ENCODE measurements around the gene ZBTB44.
"Not testable (repeated sequence)": the region's sequence is repeated elsewhere in the genome, so short reads cannot be mapped to it uniquely, and the experiment has no call there.

Gene ZBTB44

DNA sequence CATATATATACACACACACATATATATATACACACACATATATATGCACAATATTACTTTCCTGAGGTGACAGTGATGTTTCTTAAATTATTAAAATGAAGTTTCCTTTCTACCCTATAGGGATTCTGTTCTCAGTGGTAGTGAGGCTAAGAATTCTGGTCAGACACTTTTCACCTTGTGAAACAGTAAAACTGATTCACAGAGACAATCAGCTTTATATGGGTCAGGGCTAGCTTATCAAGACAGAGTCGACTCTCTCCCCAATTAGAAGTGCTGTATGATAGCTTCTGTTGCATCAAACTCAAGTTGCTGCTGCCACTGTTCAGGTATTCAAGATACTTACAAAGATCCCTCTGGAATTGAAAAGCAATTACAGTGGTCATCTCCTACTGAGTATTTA lies 68.4 kb downstream of the ZBTB44 start:
- no peak for DNase-seq

DNA sequence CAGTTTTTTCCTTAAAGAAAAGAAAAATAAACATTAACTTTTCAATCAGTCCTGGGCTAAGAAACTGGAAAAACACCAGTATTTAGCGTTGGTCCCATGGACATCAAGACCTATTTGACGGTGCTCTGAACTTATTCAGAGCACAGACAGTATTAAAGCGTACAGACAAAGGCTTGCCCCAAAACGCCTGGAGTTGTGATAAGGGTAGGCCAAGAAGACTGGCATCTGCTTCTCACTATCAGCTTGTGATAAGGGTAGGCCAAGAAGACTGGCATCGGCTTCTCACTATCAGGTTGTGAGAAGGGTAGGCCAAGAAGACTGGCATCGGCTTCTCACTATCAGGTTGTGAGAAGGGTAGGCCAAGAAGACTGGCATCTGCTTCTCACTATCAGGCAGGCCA lies 69.3 kb downstream of the ZBTB44 start:
- DNase-seq: not testable (repeated sequence)

- DNase-seq: no peak
Measured at GRCh38 chr11:130244848-130245247, 69.9 kb downstream of the ZBTB44 start.

- DNase-seq: no peak
Measured at GRCh38 chr11:130243816-130244215, 70.9 kb downstream of the ZBTB44 start.

DNA sequence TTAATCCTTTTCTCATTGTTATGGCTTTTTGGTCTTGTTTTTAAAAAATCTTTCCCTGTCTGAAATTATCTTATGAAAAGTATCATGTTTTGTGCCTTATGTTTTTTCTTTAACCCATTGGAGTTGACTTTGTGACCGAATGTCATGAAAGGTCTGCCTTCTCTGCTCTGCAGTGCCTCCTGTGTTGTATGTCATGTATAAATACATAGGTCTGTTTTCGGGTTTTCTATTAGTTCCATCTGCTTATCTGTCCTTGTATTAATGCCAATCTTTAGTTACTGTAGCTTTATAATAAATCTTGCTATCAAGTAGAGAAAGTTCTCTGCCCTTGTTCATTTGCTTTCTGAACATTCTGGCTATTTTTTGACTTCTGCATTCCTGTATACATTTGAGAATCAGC lies 73.0 kb downstream of the ZBTB44 start:
- DNase-seq: no peak

DNA sequence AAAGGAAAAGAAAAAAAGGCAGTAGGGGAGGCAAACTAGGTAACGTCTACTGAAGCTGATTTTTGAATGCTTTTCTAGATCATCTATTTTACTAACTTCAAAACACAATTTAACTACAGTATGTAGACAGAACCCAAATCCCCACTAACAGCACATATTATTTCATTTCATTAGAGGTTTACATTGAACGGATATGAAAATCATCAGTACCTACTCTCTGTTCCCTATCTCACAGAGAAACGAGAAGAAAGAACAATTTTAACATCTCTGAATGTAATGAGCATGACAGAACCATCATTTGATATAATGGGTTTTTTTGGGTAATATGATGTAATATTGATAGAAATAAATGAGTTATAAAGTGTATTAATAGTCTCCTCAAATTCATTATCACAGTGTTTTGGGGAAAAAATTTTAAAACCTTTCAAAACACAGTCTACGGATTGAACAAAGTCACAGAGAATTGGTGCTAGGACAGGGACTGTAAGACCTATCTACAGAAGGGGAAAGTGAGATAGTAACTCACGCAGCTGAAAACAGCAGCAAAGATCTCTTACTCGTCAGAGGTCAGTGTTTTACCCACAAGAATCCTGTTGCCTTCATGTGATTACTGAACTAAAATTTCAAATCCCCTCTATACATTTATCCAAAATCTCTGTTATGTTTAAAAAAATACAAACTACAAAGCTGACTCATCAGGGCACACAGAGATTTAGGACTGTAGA lies 77.3 kb downstream of the ZBTB44 start:
- no peak for DNase-seq

DNA sequence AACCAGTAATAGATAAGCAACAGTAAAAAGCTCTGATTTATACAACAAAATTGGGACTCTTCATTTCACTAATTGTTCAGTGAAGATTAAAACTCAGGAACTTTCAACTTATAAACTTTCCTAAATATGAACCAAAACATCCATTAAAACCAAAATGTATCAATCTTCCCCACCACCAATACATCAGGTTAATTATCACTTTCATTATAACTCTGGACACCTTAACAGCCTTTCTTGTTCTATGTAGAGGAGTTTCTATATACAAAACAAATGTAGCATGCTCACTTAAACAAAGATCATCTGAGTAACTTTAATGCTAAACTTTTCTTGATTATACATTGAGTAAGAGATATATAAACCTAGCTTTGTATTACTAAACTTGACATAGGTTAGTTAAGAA lies 80.4 kb downstream of the ZBTB44 start:
- DNase-seq: no peak

GRCh38 chr11:130233888-130234287 lies 80.8 kb downstream of the ZBTB44 start:
- not testable (repeated sequence) for DNase-seq

DNA sequence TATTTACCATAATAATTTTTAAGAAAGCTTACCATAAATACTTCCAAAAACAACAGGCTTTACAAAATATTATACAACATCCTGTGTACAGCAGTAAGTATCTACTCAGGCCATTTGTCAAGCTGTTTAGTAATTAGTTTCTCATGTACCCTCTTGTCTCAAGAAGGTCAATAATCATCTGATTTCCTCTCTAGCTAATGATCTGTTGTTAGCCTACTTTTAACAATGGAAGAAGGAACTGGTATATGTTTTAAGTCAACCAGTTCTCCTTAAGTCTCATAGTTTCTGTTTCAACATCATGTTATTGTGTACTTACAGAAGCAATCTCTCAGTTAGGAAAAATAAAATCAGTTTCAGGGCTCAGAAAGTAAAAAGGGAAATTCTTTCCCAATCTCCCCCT lies 81.2 kb downstream of the ZBTB44 start:
- DNase-seq: not testable (repeated sequence)

GRCh38 chr11:130227373-130227772 lies 87.3 kb downstream of the ZBTB44 start:
- no peak for DNase-seq

GRCh38 chr11:130223291-130223971 lies 91.3 kb downstream of the ZBTB44 start:
- no peak for DNase-seq

- no peak for DNase-seq
Measured at GRCh38 chr11:130220311-130221035, 94.2 kb downstream of the ZBTB44 start.

DNA sequence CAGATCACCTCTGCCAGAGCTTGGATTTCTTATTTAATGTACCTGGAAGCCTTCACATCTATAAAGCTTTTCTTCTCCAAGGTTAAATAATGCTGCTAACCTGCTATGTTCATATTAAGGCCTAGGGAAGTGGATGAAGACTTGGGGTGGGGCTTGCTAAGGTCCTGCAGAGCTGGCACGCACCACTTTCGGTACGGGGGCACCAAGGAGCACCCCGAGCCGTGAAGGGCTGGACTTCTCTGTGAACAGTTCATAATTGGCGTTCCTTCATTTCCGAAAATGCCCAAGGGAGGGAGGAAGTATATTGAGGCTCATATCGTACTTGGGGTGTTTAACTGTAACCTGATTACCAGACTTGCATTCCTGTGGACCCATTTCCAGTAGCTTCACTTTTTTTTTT lies 95.6 kb downstream of the ZBTB44 start:
- no peak for DNase-seq

- DNase-seq: no peak
Measured at GRCh38 chr11:130218501-130219070, 96.1 kb downstream of the ZBTB44 start.

- DNase-seq: no peak
Measured at GRCh38 chr11:130217133-130218031, 97.3 kb downstream of the ZBTB44 start.

- no peak for DNase-seq
Measured at GRCh38 chr11:130216591-130217132, 98.1 kb downstream of the ZBTB44 start.

DNA sequence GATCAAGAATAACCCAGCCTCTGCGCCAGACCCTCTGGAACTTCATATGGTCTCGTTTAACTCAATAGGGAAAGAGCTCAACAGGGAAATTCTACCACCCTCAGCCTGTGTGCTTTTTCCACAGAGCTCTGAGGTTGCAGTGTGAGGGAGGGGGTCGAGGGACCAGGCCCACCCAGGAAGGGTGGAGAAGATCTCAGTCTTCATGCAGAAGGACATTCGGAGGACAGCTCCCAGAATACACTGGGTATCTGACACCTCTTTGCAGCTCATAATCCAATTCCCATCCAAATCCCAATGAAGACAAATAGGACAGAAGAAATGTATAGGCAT lies 98.5 kb downstream of the ZBTB44 start:
- DNase-seq: no peak

DNA sequence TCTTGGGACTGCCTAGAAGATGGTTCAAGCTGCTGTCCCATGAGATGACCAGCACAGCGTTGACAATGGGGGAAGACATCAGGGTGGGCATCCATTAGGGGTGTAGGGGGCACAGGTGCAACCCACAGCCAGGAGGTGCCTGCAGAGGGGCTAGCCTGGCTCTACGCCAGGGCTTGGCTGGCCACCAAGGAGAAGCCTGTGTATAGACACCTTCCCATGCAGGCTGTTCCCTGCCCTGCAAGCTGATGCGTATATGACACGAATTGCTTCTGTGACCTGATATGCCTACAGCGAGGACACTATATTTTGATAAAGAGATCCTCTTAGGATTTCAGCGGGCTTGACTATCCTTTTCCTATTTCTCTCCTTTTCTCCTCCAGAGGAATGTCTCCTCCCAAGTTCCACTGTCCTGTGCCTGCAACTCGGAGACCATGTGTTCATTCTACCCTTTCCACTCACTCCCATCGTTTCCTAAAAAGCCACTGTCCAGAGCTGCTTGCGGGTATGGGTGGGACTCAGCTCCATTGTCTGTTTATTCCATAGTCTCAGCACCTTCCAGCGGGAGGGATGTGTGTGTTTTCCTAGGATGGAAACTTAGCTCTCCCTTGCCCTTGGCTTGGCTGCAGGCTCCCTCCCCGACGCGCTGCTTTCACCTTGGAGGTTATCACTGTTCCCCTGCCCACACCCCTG lies 99.0 kb downstream of the ZBTB44 start:
- DNase-seq: no peak

DNA sequence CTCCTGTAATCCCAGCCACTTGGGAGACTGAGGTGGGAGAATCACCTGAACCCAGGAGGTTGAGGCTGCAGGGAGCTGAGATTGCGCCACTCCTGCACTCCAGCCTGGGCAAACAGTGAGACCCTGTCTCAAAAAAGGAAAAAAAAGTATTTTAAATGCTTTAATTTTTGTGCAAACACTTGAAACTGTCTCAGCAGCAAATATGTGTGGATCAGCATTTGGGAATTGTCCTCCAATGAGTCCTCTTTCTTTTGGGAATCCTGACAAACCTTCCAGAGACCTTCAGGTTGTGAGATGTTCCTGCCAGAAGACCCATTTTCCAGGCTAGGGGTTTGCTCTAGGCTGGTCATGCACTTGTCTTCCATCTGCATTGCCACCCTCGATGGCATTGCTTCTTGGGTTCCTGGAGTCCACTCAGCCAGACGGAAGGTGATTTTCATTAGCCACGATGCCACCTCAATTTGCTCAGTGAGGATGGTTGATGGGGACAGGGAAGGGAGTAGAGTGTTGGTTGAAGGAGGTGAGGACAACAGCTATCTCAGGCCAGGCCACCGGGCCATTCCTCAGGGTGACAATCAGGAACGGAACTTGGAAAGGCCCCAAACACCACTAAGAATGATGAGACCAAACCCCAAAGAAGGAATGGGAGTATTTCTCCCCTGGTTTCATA lies 99.7 kb downstream of the ZBTB44 start:
- no peak for DNase-seq

DNA sequence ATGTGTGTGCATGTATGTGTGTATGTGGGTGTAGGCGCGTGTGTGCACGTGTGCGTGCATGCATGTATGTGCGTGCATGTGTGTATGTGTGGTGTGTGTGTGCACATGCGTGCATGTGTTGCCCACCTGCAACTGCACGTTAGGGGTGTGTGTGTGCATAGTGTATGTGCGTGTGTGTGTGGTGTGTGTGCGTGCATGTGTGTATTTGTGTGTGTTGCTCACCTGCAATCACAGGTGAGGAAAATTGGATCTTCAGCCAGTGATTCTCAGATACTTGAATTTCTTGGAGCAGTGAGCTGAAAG lies 100.8 kb downstream of the ZBTB44 start:
- no peak for DNase-seq

Data from femur (tissue), 1 donor.